Measurements from ENCODE around the gene RACGAP1.
"Not testable (repeated sequence)": the region's sequence is repeated elsewhere in the genome, so short reads cannot be mapped to it uniquely, and the experiment has no call there.

RACGAP1 gene

GRCh38 chr12:50024805-50025186, 498 bp downstream of the RACGAP1 start:
- no peak for DNase-seq

GRCh38 chr12:50024227-50024626, 1.1 kb downstream of the RACGAP1 start:
- no peak for DNase-seq

DNA sequence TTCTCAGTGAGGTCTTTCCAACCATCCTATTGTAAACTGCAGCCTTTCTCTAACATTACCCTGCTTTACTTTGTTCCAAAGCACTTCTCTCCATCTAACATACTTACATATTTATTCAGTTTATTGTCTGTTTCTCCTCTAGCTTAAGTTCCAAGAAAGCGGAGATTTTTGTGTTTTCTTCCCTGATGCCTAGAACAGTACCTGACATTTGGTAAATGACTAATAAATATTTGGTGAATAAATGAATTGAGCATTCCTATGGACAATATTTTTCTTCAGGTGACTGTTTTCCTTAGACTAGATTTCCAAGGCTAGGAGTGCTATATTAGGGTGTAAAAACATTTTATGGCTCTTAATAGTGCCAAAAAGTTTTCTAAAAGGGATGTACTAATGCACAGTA, 2.4 kb downstream of the RACGAP1 start:
- DNase-seq, result no peak

GRCh38 chr12:50021031-50021430, 4.3 kb downstream of the RACGAP1 start:
- no peak for DNase-seq

DNA sequence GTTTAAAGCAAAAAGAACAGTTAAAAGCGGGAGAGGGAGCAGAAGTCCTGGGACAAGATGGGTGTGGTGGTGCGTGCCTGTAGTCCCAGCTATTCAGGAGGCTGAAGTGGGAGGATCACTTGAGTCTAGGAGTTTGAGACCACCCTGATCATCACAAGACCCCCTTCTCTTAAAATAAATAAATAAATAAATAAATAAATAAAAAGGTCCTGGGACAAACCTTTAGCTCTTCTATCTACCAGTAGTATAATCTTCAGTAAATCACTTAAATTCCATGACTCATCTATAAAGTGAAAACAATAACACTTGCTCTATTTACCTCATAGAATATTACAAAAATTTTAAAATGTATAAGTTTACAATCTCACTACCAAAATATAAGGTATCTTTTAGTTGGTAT, 5.8 kb downstream of the RACGAP1 start:
- DNase-seq, result no peak

GRCh38 chr12:50018968-50019367, 6.3 kb downstream of the RACGAP1 start:
- no peak for DNase-seq

DNA sequence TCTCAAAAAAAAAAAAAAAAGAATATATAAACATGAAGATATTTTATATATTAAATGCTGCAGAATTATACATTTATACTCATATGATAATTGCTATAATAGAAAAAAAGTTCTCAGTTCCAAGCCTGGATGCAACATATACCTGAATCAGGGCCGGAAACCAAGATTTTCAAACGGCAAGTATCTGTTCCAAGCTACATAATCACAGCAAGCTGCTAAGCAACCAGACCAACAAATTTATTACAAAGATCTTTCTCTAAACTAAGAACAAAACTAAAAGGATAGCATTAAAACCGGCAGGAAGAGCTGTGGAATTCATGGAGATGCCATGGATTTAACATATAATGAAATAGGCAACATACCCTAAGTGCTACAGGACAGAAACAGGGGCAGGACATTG, 7.1 kb downstream of the RACGAP1 start:
- DNase-seq, result no peak

DNA sequence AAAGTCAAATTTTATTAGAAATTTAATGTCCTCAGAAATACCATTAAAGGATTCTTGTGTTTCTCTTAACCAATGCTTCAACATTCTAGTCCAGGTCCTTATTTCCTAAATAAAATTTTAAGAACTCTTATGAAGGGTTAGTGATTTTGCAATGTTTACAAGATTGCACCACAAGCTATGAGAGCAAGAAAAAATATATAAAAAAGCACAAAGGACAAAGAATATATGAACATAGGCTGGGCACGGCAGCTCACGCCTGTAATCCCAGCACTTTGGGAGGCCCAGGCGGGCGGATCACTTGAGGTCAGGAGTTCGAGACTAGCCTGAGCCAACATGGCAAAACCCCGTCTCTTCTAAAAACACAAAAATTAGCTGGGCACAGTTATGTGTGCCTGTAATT, 7.7 kb downstream of the RACGAP1 start:
- DNase-seq, result no peak

DNA sequence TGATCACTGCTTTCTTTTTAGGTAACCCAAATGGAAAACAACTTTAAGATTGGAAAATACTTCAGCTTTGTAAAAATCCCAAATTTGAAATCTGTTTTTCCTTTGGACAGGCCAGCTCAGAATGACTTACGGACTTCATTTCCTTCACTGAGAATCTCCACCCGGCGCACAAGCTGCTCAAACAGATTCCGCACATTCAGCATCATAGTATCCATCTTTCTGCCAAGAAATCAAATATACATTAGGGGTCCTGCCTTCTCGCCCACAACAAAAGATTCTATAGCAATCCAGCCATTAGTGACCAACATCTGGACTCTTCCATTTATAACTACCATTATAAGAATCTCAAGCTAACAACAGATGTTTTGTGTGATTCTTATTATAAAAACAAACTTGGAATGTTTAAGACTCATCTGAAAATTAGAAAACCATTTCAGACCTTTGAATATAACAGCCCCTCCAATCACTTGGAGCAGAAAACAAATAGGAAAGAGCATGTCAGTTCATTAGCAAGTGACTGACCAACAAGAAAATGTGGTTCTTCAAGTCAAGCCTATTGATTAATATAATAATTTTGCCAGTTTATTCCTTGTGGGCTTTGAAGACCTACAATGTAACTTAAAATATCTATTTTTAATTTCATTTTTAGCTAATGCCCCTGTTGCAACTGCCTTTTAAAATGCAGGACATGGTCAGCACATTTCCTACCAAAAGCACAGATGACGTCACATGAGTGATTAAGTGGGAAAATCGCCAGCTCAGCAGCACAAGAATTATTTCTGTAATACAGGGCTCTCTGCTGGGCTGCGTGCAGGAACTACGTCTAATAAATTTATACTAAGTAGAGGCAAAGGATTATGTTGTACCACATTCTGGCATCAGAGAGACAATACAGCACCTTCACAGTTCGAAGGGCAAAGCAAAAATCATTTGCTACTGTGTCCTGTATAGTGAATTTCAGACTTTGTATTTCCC, 8.5 kb downstream of the RACGAP1 start:
- peak; percentile 88 for DNase-seq

- DNase-seq, result no peak
These were observed 11.0 kb downstream of the RACGAP1 start for GRCh38 chr12:50014342-50014741.

- peak; percentile 16 for DNase-seq
These were observed 11.7 kb downstream of the RACGAP1 start for GRCh38 chr12:50013361-50014147.

- peak; percentile 55 for DNase-seq
These were observed 18.4 kb downstream of the RACGAP1 start for GRCh38 chr12:50006754-50007442.

GRCh38 chr12:50006280-50006679, 19.0 kb downstream of the RACGAP1 start:
- DNase-seq, result no peak

DNA sequence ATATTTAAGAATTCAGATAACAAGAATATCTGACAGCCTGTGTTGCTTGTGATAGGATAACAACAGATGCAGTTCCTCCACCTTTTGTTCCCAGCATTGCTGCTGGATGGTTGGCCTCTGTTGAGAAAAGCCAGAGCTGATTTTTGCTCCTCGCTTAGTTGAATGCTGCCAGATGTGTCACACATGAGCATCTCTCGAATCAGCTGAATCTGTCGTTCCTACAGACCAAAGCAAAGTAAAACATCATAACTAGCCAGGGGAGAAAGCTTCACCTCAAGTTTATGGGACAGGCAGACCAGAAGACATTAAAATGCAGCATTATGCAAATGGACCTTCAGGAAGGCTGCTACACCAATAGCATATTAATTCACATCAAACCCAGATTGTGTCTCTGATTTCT, 20.1 kb downstream of the RACGAP1 start:
- DNase-seq, result no peak

- DNase-seq, result no peak
These were observed 20.6 kb downstream of the RACGAP1 start for GRCh38 chr12:50004696-50005095.

GRCh38 chr12:50003595-50003994, 21.7 kb downstream of the RACGAP1 start:
- no peak for DNase-seq

GRCh38 chr12:49998453-49998852, 26.8 kb downstream of the RACGAP1 start:
- DNase-seq, result no peak

DNA sequence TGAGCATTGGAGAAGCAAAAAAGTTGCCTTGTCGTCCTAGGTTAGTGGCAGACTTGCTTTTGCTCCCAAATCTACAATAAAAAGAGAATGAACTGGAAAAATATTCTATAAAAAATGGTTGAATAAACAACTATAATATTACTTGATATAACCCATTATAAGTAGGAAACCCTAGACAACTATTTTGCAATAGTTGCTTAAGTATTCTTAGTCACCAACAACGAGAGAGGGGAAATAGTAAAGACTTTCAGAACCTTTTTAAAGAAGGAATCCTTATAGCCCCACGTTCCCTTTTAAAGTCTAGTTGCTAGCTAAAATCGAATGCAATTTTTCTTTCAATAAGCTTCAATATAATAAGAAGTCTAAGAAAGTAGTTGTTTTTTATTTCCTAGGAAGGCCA, 35.0 kb downstream of the RACGAP1 start:
- DNase-seq, result no peak

- not testable (repeated sequence) for DNase-seq
These were observed 35.9 kb downstream of the RACGAP1 start for GRCh38 chr12:49989400-49989799.

GRCh38 chr12:49987625-49988303, 37.5 kb downstream of the RACGAP1 start:
- DNase-seq, result no peak

DNA sequence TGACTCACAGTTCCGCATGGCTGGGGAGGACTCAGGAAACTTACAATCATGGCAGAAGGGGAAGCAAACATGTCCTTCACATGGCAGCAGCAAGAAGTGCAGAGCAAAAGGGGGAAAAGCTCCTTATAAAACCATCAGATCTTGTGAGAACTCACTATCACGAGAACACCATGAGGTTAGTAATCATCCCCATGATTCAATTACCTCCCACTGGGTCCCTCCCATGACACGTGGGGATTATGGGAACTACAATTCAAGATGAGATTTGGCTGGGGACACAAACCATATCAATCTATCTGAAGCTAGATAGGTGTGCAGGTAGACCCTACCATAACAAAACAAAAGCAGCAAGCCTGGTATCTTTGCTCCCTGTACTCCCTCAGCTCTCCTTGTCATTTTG, 38.8 kb downstream of the RACGAP1 start:
- DNase-seq, result not testable (repeated sequence)

GRCh38 chr12:49985981-49986380, 39.3 kb downstream of the RACGAP1 start:
- no peak for DNase-seq

Measured in fibroblast of upper back skin (primary cell).